GM19043 (cell line): Measurements from ENCODE around the gene VPS33A.
"Not testable (repeated sequence)": the region's sequence is repeated elsewhere in the genome, so short reads cannot be mapped to it uniquely, and the experiment has no call there.

Source experiments
- ATAC-seq: cut with Tn5 transposase; IDR thresholded peaks from one replicate; pipeline ENCODE4 v1.9.1; 2021; ENCODE audit warnings: low read depth; ENCODE audit not compliant: unreplicated experiment

Gene VPS33A

GRCh38 chr12:122266230-122266901, at the start of gene VPS33A:
Gene VPS33A (minus strand): TSS chr12:122266494. CDS start chr12:122266408, 86 bp downstream.
- peak; percentile 79 for ATAC-seq

GRCh38 chr12:122312926-122313325, 46.6 kb upstream of the VPS33A start:
- no peak for ATAC-seq

- ATAC-seq = no peak
Measured at GRCh38 chr12:122311696-122312095, 45.4 kb upstream of the VPS33A start.

GRCh38 chr12:122310626-122311333, 44.5 kb upstream of the VPS33A start:
- ATAC-seq = no peak

- ATAC-seq = no peak
Measured at GRCh38 chr12:122309564-122310121, 43.3 kb upstream of the VPS33A start.

GRCh38 chr12:122308811-122309210, 42.5 kb upstream of the VPS33A start:
- ATAC-seq = no peak

- ATAC-seq = no peak
Measured at GRCh38 chr12:122306407-122306806, 40.1 kb upstream of the VPS33A start.

- no peak for ATAC-seq
Measured at GRCh38 chr12:122304924-122305323, 38.6 kb upstream of the VPS33A start.

- no peak for ATAC-seq
Measured at GRCh38 chr12:122303068-122303467, 36.8 kb upstream of the VPS33A start.

GRCh38 chr12:122298071-122298748, 31.9 kb upstream of the VPS33A start:
- ATAC-seq = no peak

GRCh38 chr12:122297494-122297893, 31.2 kb upstream of the VPS33A start:
- ATAC-seq = no peak

- no peak for ATAC-seq
Measured at GRCh38 chr12:122295877-122296276, 29.6 kb upstream of the VPS33A start.

GRCh38 chr12:122293081-122293480, 26.8 kb upstream of the VPS33A start:
- ATAC-seq = no peak

- no peak for ATAC-seq
Measured at GRCh38 chr12:122291431-122291830, 25.1 kb upstream of the VPS33A start.

GRCh38 chr12:122283680-122284079, 17.4 kb upstream of the VPS33A start:
- no peak for ATAC-seq

GRCh38 chr12:122282061-122282460, 15.8 kb upstream of the VPS33A start:
- no peak for ATAC-seq

GRCh38 chr12:122276242-122276641, 9.9 kb upstream of the VPS33A start:
- no peak for ATAC-seq

GRCh38 chr12:122275459-122275858, 9.2 kb upstream of the VPS33A start:
- no peak for ATAC-seq

GRCh38 chr12:122265886-122266229, 436 bp downstream of the VPS33A start:
- ATAC-seq = peak; percentile 17

- no peak for ATAC-seq
Measured at GRCh38 chr12:122265476-122265875, 818 bp downstream of the VPS33A start.

- not testable (repeated sequence) for ATAC-seq
Measured at GRCh38 chr12:122260735-122261134, 5.6 kb downstream of the VPS33A start.
